K562 (cell line): ENCODE results near the gene NPAS1. TPM values are rescaled to one million over a fixed set of nuclear protein-coding genes. Genes with fewer than 3 reads are reported as not detected.

Experiments used
- ATAC-seq: fragments of 200-7000 bp; cut with Tn5 transposase; 3 replicates; pipeline ENCODE4 v1.9.1; 2020; ENCODE audit warnings: moderate library complexity
- BruUV-seq: library from RNA; stranded (reverse); fragments of 400-500 nt; replicated peaks from 2 replicates; lab custom pipeline; 2021; lab: Mats Ljungman, UMichigan
- CTCF ChIA-PET: fragments of 300-600 bp; formaldehyde crosslinking; extraction: SDS; loops from one replicate; lab custom pipeline; 2021; ENCODE audit warnings: low intra/inter-chr PET ratio; lab: Yijun Ruan, JAX
- POLR2A ChIA-PET: fragments of 300-600, 350-650 bp; sonication (Branson Sonifier 250); formaldehyde crosslinking; extraction: SDS; loops from one replicate; lab custom pipeline; 2021; ENCODE audit warnings: antibody characterized with exemption, inconsistent platforms; lab: Yijun Ruan, JAX
- DNase-seq, 4 experiments: peaks; one replicate each; pipeline versions ENCODE4 v3.0.0 to v3.0.0-alpha.2; 2011 to 2018; ENCODE audit warnings: low spot score in 3 of 4, mixed read lengths in 3 of 4; ENCODE audit errors: extremely low read depth in 1 of 4
- FAIRE-seq: peaks from 2 replicates; lab custom pipeline; 2011; peaks lifted over from hg19 to GRCh38; lab: Jason Lieb, UNC
- H2AFZ ChIP-seq: 2 replicates; pipeline ENCODE4 v1.6.0; 2011; ENCODE audit warnings: low read depth, low read length, control low read depth, inconsistent platforms
- H3K27ac ChIP-seq: fragments of 200-600 bp; 3 replicates; pipeline ENCODE4 v1.8.0; 2011; ENCODE audit warnings: low read depth, mild to moderate bottlenecking, control low read depth, inconsistent platforms, low read length, moderate library complexity, mixed read lengths; ENCODE audit errors: extremely low read depth
- H3K27me3 ChIP-seq, 2 experiments: fragments of 300-600 bp in 1 of 2; 2 replicates in 1 of 2; 3 replicates in 1 of 2; pipeline versions ENCODE4 v1.6.0 to v1.8.0; 2011; ENCODE audit warnings: inconsistent platforms in 2 of 2, low read length in 2 of 2, mild to moderate bottlenecking in 1 of 2, mixed read lengths in 1 of 2, moderate library complexity in 1 of 2; ENCODE audit not compliant: control insufficient read depth in 2 of 2, insufficient read depth in 2 of 2
- H3K36me3 ChIP-seq: fragments of 300-600 bp; 3 replicates; pipeline ENCODE4 v1.8.0; 2011; ENCODE audit warnings: mild to moderate bottlenecking, low read length, inconsistent platforms; ENCODE audit not compliant: control insufficient read depth, insufficient read depth
- H3K4me1 ChIP-seq, 2 experiments: fragments of 200-600 bp in 1 of 2; replicated peaks in 1 of 2; 2 replicates in 1 of 2; 3 replicates in 1 of 2; pipeline versions ENCODE4 v1.5.1 to v1.8.0; 2011; ENCODE audit warnings: inconsistent platforms in 2 of 2, low read length in 2 of 2, mild to moderate bottlenecking in 1 of 2, mixed read lengths in 1 of 2, moderate library complexity in 1 of 2; ENCODE audit not compliant: control insufficient read depth in 2 of 2, insufficient read depth in 2 of 2
- H3K4me2 ChIP-seq: 2 replicates; pipeline ENCODE4 v1.6.1; 2011; ENCODE audit warnings: low read length, control low read depth, inconsistent platforms, mixed read lengths; ENCODE audit not compliant: insufficient read depth
- H3K4me3 ChIP-seq: fragments of 200-600 bp; sonication (generic), shearing (Covaris generic); 2 replicates; pipeline ENCODE4 v1.5.1; 2016; ENCODE audit warnings: control low read depth, inconsistent platforms
- H3K79me2 ChIP-seq: fragments of 200-600 bp; 3 replicates; pipeline ENCODE4 v1.8.0; 2011; ENCODE audit warnings: low read length, inconsistent platforms; ENCODE audit not compliant: control insufficient read depth, insufficient read depth
- H3K9ac ChIP-seq, 2 experiments: 2 replicates each; pipeline versions ENCODE4 v1.6.0 to v1.6.1; 2011; ENCODE audit warnings: low read depth in 2 of 2, low read length in 2 of 2, control low read depth in 1 of 2, inconsistent platforms in 1 of 2, mild to moderate bottlenecking in 1 of 2, mixed read lengths in 1 of 2; ENCODE audit not compliant: insufficient read depth in 1 of 2
- H3K9me1 ChIP-seq: one replicate; pipeline ENCODE4 v1.6.0; 2011; ENCODE audit warnings: inconsistent platforms, mild to moderate bottlenecking, low read length, moderate library complexity; ENCODE audit not compliant: control insufficient read depth, insufficient read depth
- H3K9me3 ChIP-seq: replicated peaks from 2 replicates; pipeline ENCODE4 v1.5.1; 2011; ENCODE audit warnings: low read depth, low read length, inconsistent platforms; ENCODE audit not compliant: control insufficient read depth, insufficient read depth
- H4K20me1 ChIP-seq: replicated peaks from 2 replicates; pipeline ENCODE4 v1.6.1; 2011; ENCODE audit warnings: low read length, inconsistent platforms, mixed read lengths; ENCODE audit not compliant: control insufficient read depth, insufficient read depth
- E2F6 ChIP-seq, 2 experiments: IDR thresholded peaks; 2 replicates each; pipeline ENCODE4 v1.6.1; 2011; ENCODE audit warnings: borderline replicate concordance in 1 of 2, control low read depth in 1 of 2, low read depth in 1 of 2, low read length in 1 of 2, mild to moderate bottlenecking in 1 of 2, mixed read lengths in 1 of 2, moderate library complexity in 1 of 2; ENCODE audit not compliant: insufficient read depth in 1 of 2, insufficient read length in 1 of 2, poor library complexity in 1 of 2, severe bottlenecking in 1 of 2; ENCODE audit errors: extremely low read depth in 1 of 2
- GABPB2 ChIP-seq: fragments of 250-450 bp; sonication (Bioruptor Pico); conservative IDR thresholded peaks from 2 replicates; pipeline ENCODE4 v1.5.1; 2021; ENCODE audit warnings: mild to moderate bottlenecking
- NONO ChIP-seq, 2 experiments: fragments of 200-400 bp in 1 of 2; fragments of 450-650 bp in 1 of 2; formaldehyde crosslinking in 1 of 2; IDR thresholded peaks; 2 replicates each; pipeline ENCODE4 v1.6.1; 2017; ENCODE audit warnings: low read depth in 2 of 2, mild to moderate bottlenecking in 2 of 2, moderate library complexity in 2 of 2, low read length in 1 of 2
- POLR2G ChIP-seq: fragments of 200-400 bp; formaldehyde crosslinking; IDR thresholded peaks from 2 replicates; pipeline ENCODE4 v1.6.1; 2017; ENCODE audit warnings: low read depth, mild to moderate bottlenecking, antibody characterized with exemption, low read length, moderate library complexity
- RBFOX2 ChIP-seq: fragments of 200-400 bp; formaldehyde crosslinking; IDR thresholded peaks from 2 replicates; pipeline ENCODE4 v1.6.1; 2017; ENCODE audit warnings: low read depth, mild to moderate bottlenecking, low read length, moderate library complexity
- ZBTB49 ChIP-seq: sonication (generic); formaldehyde crosslinking; IDR thresholded peaks from 2 replicates; pipeline ENCODE4 v1.8.0; 2022; ENCODE audit warnings: missing genetic modification reagents, mild to moderate bottlenecking, borderline replicate concordance
- ZNF324 ChIP-seq: fragments of 250-450 bp; sonication (Bioruptor Pico); IDR thresholded peaks from 2 replicates; pipeline ENCODE4 v1.4.0; 2020; ENCODE audit warnings: mild to moderate bottlenecking
- ZNF444 ChIP-seq: fragments of 250-450 bp; sonication (Bioruptor Pico); IDR thresholded peaks from 2 replicates; pipeline ENCODE4 v1.4.0; 2020; ENCODE audit warnings: mild to moderate bottlenecking, moderate library complexity
- ZNF778 ChIP-seq: fragments of 450-650 bp; formaldehyde crosslinking; IDR thresholded peaks from 2 replicates; pipeline ENCODE4 v1.4.0; 2020; ENCODE audit warnings: mild to moderate bottlenecking, moderate library complexity
- WGBS: fragments of 100-300 bp; shearing (Covaris generic); methylation state at CpG from one replicate; pipeline ENCODE4 v1.1.6; 2016; ENCODE audit warnings: low coverage, mixed read lengths; ENCODE audit not compliant: insufficient coverage; ENCODE audit errors: missing lambda C conversion rate; 5-methylcytosine and 5-hydroxymethylcytosine counted together
- in situ Hi-C: fragments of 300-500 bp; cut with MboI; formaldehyde crosslinking; loops from 4 replicates; pipeline ENCODE4 v1.15.0; 2018; ENCODE audit warnings: inconsistent platforms, mixed read lengths
- intact Hi-C: fragments of 100-400 bp; cut with micrococcal nuclease; formaldehyde crosslinking; loops from 2 replicates; pipeline ENCODE4 v1.14.2; 2022
- polyA plus RNA-seq, 8 experiments: library from polyadenylated mRNA; depleted of rRNA in 4 of 8; stranded (reverse) in 5 of 8; unstranded in 3 of 8; fragments of >200 nt; fragmentation: Nextera tagmentation in 2 of 8; fragmentation: Illumina TruSeq in 1 of 8; extraction: Ambion mirVana in 2 of 8; extraction: Trizol in 1 of 8; gene quantifications; 2 replicates each; pipeline versions ENCODE4 v1.2.1 to v1.2.3, GENCODE V29; 2011 to 2014; ENCODE audit warnings: inconsistent platforms in 1 of 8, missing spikeins in 1 of 8
- total RNA-seq, 7 experiments: library from RNA; depleted of rRNA in 6 of 7; stranded (reverse); fragments of >200 nt in 6 of 7; fragmentation: Illumina TruSeq in 2 of 7; extraction: Trizol in 2 of 7; gene quantifications; 2 replicates each; pipeline versions ENCODE4 v1.2.1 to v1.2.3, GENCODE V29; 2011 to 2021; ENCODE audit warnings: low replicate concordance in 1 of 7

Gene NPAS1
- total and polyA plus RNA-seq, 9 of the 15 experiments (the other 6 are each of a cell fraction or from before 2014, with no cell fraction given): 0.58 to 5.3 (median 2.0) TPM; not detected in 2

GRCh38 chr19:47039239-47039874 is 19.7 kb downstream of the NPAS1 start:
- in situ Hi-C loops: no loop called here
- FAIRE-seq (no peak), DNase-seq (peak in 2 of 4 experiments; percentile 4 to 9), ATAC-seq (no peak)
- WGBS: 88% methylated on average over 10 of the region's 17 CpGs
- Histone ChIP-seq H4K20me1 (no peaks in the 10 kb centered on the region; the same call in 1 of the 2 replicates), H3K27ac (no peak overlapping the region), H3K4me1 (peaks cover 0 to 38% of the 10 kb centered on the region in 2 experiments; a peak in 2 of 5 replicates), H3K9ac (peak overlapping the region in 1 of 2 experiments; percentile 50; a peak in 2 of 4 replicates), H3K27me3 (no peaks in the 10 kb centered on the region), H3K9me1 (no peaks in the 10 kb centered on the region), H3K4me2 (no peak overlapping the region), H2AFZ (no peak overlapping the region), H3K9me3 (no peaks in the 10 kb centered on the region), H3K79me2 (no peaks in the 10 kb centered on the region), H3K36me3 (peaks cover 2% of the 10 kb centered on the region; the same call in 1 of the 3 replicates), H3K4me3 (no peak overlapping the region)
- no TSS peak for BruUV-seq
- ChIA-PET POLR2A (no interaction called here), CTCF (no interaction called here)
- intact Hi-C loops: no loop called here
- peak; percentile 48; the same call in 1 of the 2 replicates for TF ChIP-seq POLR2G
- TF ChIP-seq RBFOX2: peak; percentile 31; the same call in 1 of the 2 replicates
- no peak for TF ChIP-seq NONO (IDR thresholded peaks at IDR 0.05; ENCODE audit: low read depth in 2 of 2, low read length in 1 of 2)

- no peak for FAIRE-seq
- no TSS peak for BruUV-seq
- POLR2A ChIA-PET: no interaction called here
Observed at GRCh38 chr19:47040869-47041268, 21.2 kb downstream of the NPAS1 start.

More at GRCh38 chr19:47040869-47041268, 21.2 kb downstream of the NPAS1 start:
- H3K9ac ChIP-seq: peak overlapping the region in 1 of 2 experiments; percentile 68; a peak in 2 of 4 replicates
- peaks cover 0 to 30% of the 10 kb centered on the region in 2 experiments; a peak in 2 of 5 replicates for H3K4me1 ChIP-seq
- H3K4me2 ChIP-seq: no peak overlapping the region
- no peak overlapping the region for H2AFZ ChIP-seq
- no peaks in the 10 kb centered on the region for H3K79me2 ChIP-seq
- no peaks in the 10 kb centered on the region; the same call in 1 of the 2 replicates for H4K20me1 ChIP-seq
- no peak overlapping the region for H3K27ac ChIP-seq
- DNase-seq (peak in 1 of 4 experiments; percentile 6), ATAC-seq (no peak)
- no peaks in the 10 kb centered on the region for H3K9me1 ChIP-seq
- no peaks in the 10 kb centered on the region for H3K27me3 ChIP-seq
- peaks cover 7% of the 10 kb centered on the region; the same call in 1 of the 3 replicates for H3K36me3 ChIP-seq
- TF ChIP-seq POLR2G (no peak), ZNF778 (CRISPR knock-in tag) (no peak), RBFOX2 (0 out of 2 replicates have a peak, but pooled peaks have one; percentile 17), ZNF444 (CRISPR knock-in tag) (no peak), GABPB2 (CRISPR knock-in tag) (no peak), ZNF324 (CRISPR knock-in tag) (no peak), ZBTB49 (CRISPR knock-in tag) (no peak), E2F6 (IDR thresholded peaks at IDR 0.05; ENCODE audit: borderline replicate concordance in 1 of 2, extremely low read depth in 1 of 2, insufficient read depth in 1 of 2, insufficient read length in 1 of 2, low read depth in 1 of 2, low read length in 1 of 2, poor library complexity in 1 of 2, severe bottlenecking in 1 of 2) (peak in 1 of 2 experiments; percentile 76)
- CTCF ChIA-PET: no interaction called here
- no peak overlapping the region for H3K4me3 ChIP-seq
- H3K9me3 ChIP-seq: no peaks in the 10 kb centered on the region
- intact Hi-C loops (no loop called here), in situ Hi-C loops (no loop called here)
- 73% methylated on average over 7 of the region's 8 CpGs for WGBS
